Embryonic facial prominence (tissue), 1 donor: ENCODE results near the gene STK25.
"Not testable (repeated sequence)": the region's sequence is repeated elsewhere in the genome, so short reads cannot be mapped to it uniquely, and the experiment has no call there.

Experiments used
- DNase-seq: peaks from one replicate; pipeline ENCODE4 v3.0.0-alpha.2; 2016; ENCODE audit errors: extremely low spot score

Gene STK25

GRCh38 chr2:241509155-241509784, 886 bp upstream of the STK25 start:
- DNase-seq = no peak

- DNase-seq = no peak
Observed at GRCh38 chr2:241507430-241508239, 749 bp downstream of the STK25 start.

DNA sequence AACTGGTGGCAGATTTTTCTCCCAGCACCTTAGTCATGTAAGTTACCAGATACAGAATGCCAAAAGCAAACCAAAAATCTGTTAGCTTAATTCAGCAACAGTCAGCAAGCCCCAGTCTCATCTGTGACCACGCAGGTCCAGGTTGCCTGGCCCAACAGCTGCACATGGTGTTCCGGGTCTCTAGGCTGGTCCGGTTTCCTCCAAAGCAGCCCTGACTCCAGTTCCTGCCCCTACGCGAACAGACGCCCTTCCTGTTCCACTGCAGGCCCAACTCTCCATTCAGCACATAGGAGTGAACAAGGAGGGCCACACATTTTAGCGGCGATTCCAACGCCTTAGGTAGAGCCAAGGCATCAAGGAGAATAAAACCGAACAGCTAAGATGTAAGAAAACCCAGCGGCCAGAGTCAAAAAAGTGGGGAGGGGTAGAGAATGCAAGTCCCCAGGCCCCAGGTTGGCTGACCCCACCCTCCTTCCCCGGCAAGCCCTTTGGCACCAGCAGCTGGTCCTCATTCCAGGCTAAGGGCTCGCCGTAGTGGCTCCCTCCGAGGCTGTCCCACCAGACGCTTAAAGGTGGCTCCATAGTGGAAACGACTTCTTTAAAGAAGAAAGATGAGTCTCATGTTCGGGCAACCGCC, 1.5 kb downstream of the STK25 start:
- DNase-seq = no peak

- not testable (repeated sequence) for DNase-seq
Observed at GRCh38 chr2:241506317-241506716, 2.1 kb downstream of the STK25 start.

DNA sequence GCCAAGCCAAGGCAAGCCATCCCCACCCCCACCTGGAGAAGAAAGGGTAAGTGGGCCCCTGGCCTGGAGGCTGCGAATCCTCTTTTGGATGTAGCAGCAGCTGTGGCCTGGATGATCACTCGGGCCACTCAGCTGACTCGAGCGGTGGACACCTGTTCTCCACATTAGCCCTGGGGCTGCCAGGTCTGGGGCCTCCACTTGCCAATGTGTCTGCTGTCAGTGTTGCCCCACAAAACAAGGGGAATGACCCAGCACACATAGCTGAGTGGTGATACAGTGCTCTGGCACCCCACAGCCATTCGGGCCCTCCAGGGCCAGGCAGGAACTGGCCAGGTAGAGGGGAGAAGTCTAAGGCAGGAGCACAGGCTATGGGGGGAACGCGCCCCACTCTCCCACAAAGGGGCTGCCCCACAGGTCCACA, 2.6 kb downstream of the STK25 start:
- no peak for DNase-seq

DNA sequence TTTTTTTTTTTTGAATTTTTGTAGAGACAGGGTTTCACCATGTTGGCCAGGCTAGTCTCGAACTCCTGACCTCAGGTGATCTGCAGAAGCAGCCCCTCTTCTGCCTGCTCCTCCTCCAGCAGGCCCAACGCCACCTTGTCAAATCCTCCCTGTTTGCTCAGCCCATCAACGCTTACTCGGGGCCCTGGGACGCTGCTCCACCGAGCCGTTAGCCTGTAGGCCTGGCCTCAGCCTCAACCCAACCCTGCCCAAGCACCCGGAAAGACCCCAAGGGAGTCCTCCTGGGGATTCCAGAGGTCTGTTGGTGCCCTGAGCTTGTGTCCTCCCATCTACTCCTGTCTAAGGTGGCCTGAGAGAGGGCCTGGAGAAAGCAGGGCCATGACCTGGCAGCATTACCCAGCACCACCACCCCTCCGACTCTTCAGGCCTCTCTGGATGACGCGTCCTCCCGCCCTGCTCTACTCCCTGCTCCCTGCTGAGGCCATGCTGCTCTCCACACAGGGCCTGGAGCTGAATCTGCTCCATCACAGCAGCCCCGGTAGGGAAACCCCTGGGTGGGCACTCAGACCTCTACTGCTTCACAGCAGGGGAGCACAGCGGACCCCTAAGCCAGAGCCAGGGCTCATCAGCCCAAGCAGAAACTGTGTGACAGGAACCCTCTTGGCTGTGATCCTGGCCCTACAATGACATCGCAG, 3.2 kb downstream of the STK25 start:
- DNase-seq = no peak

DNA sequence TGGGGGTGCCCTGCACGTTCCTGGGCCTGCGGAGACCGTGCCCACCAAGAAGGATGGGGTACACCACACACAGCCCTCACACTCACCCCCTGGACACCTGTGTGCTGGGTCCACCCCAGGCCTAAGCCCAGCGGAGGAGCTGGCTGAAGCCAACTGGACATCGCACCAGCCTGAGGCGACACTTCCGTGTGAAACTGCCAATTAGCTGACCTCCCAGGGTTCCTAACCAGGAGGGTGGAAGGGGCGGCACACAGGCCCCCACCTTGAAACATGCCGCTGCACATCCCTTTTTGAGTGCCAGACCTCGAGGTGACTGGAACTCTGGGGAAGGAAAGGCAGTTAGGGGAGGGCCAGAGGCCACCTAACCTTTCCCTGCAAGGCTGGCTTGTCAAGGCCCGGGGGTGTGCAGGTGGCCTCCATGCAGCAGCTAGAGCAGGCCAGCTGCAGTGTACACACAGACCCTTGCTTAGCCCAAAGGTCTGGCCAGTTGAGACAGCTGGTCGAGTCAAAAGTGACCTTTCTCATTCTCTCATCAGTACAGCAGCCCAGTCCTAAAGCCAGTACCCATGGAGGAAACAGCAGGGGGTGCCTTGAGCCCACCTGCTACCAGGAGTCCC, 4.5 kb downstream of the STK25 start:
- DNase-seq = no peak

GRCh38 chr2:241502281-241502680, 6.1 kb downstream of the STK25 start:
- no peak for DNase-seq

- no peak for DNase-seq
Observed at GRCh38 chr2:241501551-241501950, 6.8 kb downstream of the STK25 start.

GRCh38 chr2:241501099-241501541, 7.3 kb downstream of the STK25 start:
- no peak for DNase-seq

DNA sequence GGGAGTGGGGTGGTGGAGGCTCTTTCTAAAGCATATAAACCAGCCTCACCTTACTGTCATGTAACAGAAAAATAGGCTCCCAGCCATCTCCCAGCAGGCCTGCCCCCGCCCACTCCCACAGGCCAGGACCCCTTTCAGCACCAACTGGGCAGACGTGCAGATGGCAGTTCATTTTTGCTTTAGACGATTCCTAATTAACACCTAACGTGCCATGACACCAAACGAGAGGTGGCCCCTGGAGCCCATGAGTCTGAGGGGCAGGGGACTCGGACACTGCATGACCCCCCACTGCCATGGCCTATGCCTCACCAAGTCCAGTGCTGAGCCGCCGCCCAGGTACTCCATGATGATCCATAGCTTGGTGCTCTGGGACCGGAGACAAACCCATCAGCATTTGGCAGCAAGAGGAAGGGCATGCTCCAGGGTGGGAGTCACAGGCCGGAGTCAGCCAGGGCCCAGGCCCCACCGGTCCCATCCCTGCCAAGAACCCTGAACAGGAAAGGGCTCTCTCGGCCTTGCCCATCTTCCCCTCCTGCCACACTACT, 7.9 kb downstream of the STK25 start:
- no peak for DNase-seq

GRCh38 chr2:241500016-241500415, 8.4 kb downstream of the STK25 start:
- no peak for DNase-seq

- DNase-seq = no peak
Observed at GRCh38 chr2:241499146-241499965, 9.0 kb downstream of the STK25 start.

GRCh38 chr2:241498115-241499070, 10.0 kb downstream of the STK25 start:
- DNase-seq = no peak

DNA sequence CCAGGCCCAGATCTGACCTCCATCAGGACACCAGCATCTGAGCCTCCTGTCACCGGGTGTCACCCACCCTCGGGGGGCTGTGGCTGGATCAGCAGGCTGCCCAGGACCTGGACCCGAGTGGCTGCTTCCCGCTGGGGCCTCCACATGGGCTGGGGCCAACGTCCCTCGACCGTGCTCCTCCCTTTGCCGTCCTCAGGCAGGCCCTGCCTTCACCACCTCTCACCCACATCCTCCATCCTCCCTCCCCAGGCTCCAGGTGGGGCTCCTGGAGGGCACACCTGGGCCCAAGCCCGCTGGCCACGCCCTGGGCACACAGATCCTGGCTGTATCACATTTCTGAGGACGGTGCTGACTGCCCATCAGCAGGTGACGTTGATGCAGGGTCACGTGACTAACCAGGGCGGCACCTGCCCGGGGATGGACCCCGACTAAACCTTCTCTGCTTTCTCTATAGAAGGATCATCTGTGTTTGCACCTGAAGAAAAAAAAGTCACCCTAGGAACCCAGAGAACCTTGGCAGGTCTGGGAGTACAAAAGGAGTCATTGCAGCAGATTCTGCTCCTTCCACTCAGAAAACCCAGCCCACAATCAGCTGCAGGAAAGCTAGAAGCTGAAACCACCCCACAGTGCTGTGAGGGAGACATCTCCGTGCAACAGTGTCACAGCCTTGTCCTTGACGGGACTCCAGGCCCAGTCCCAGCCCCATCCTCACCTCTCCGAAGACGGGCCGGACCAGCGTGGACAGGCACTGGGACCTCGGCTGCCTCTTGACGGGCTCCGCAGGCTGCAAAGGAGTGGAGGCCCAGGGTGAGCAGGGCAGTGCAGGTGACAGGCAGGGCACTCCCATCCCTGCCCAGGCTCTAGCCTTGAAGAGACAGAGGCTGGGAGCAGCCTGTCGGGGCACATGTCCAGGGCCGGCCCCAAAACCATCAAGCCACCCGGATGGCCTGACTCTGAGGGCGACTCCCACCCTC, 11.2 kb downstream of the STK25 start:
- no peak for DNase-seq

GRCh38 chr2:241496003-241496707, 12.2 kb downstream of the STK25 start:
- DNase-seq = no peak

DNA sequence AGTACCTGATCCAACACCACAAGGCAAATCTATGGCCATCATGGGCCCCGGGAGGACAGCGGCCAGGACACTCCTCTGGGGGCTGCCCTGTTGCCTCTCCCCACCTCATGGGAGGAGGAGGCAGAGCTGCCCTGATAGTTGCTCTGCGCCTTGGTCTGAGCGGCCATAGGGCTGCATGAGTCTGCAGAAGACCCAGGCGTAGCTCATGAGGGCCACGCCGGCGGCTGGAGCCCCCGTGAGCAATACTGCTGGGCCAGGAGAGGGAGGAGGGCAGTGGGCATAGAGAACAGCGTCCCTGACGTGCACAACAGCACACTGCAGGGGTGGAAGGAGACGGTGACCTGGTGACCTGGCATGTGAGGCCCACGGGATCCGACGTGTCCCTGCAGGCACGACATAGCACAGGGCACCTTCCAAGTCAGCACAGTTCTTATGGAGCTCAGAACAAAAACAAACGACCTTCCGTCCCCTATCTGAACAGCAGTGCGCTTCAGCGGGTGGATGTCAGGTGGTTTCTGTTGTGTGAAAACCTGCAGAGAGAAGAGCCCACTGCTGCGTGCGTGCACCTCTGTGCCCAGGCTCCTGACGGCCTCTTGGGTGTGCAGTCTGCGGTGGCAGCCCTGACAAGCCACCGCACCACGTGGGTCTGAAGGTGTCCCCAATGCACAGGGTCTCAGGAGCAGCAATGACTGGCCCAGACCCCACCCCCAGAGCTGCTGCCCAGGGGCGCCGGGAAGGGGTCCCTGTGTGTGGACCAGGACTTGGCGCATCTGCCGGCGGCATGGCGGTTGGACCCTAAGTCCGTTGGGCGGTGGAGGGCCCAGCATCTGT, 13.0 kb downstream of the STK25 start:
- DNase-seq = no peak
